ENCODE data around the gene ATP5MG. TPM values are rescaled to one million over a fixed set of nuclear protein-coding genes. Genes with fewer than 3 reads are reported as not detected.

The ATP5MG gene
- total RNA-seq, 1 donor from 2014 or later: 207 TPM

DNA sequence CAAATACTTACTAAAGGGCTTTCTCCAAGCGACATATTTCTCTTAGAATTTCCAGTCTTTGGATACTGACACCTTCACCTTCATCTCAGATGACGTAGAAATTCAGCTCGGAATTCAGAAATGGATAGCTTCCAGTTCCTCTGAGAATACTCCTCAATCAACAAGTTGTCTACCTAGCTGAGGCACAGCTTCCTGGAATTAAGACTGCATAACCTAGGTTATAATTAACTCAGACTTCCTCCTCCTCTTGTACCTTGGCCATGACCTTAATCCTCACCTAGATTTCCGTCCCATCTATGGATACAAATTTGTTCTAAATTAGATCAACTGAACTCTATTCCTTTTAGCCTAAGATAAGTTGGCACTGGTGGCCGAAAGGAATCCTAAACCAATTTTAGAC lies 17.4 kb downstream of the ATP5MG start:
- no peaks in the 10 kb centered on the region for H3K9me3 Mint-ChIP-seq
- H3K27ac Mint-ChIP-seq: no peak overlapping the region
- no peaks in the 10 kb centered on the region for H3K27me3 Mint-ChIP-seq
- TF ChIP-seq, protein P1, sequence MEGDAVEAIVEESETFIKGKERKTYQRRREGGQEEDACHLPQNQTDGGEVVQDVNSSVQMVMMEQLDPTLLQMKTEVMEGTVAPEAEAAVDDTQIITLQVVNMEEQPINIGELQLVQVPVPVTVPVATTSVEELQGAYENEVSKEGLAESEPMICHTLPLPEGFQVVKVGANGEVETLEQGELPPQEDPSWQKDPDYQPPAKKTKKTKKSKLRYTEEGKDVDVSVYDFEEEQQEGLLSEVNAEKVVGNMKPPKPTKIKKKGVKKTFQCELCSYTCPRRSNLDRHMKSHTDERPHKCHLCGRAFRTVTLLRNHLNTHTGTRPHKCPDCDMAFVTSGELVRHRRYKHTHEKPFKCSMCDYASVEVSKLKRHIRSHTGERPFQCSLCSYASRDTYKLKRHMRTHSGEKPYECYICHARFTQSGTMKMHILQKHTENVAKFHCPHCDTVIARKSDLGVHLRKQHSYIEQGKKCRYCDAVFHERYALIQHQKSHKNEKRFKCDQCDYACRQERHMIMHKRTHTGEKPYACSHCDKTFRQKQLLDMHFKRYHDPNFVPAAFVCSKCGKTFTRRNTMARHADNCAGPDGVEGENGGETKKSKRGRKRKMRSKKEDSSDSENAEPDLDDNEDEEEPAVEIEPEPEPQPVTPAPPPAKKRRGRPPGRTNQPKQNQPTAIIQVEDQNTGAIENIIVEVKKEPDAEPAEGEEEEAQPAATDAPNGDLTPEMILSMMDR (conservative IDR thresholded peaks at IDR 0.05): no peak
- H3K4me1 Mint-ChIP-seq (ENCODE audit: unreplicated experiment): no peaks in the 10 kb centered on the region
- no peak for DNase-seq (ENCODE audit: extremely low spot score, unreplicated experiment)
- H3K36me3 Mint-ChIP-seq: no peaks in the 10 kb centered on the region
- no peak overlapping the region for H3K4me3 Mint-ChIP-seq

DNA sequence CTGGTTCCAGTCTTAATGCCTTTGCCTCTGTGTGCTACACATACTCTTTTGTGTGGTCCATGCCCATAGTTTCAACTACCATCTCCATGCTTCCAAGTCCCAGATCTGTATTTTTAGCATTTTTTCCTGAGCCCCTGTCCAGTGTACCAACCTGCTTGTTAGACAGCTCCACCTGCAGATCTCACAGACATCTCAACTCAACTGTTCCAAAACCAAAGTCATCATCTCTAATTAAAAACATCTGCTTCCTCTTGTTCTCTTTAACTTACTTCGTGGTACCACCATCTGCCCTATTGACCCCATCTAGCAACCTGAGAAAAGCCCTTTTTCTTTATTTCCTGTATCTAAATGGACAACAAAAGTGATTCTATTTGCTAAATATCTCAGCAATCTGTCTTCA lies 26.3 kb downstream of the ATP5MG start:
- DNase-seq (ENCODE audit: extremely low spot score, unreplicated experiment): no peak
- Mint-ChIP-seq H3K36me3 (no peaks in the 10 kb centered on the region), H3K9me3 (no peaks in the 10 kb centered on the region), H3K4me3 (no peak overlapping the region), H3K4me1 (ENCODE audit: unreplicated experiment) (peaks cover 8% of the 10 kb centered on the region), H3K27me3 (peaks cover 17% of the 10 kb centered on the region), H3K27ac (no peak overlapping the region)
- TF ChIP-seq, protein P1 (conservative IDR thresholded peaks at IDR 0.05): no peak

DNA sequence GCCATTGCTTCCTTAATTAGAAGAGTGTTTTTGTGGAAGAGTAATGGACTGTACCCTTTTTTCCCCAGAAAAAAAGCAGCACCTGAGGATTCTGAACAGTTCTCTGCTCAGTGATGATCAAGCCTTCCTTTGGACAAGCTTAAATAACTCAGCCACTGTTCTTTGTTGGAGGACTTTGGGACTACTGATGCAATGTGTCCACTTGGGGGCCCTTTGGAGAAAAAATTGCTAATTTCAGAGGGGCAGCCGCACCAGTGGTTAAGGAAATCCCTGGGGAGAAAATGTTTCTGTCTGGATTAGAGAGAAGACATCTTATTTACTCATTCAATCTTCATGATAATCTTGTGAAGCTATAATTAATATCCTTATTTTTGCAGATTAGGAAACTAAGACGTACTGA lies 29.6 kb downstream of the ATP5MG start:
- Mint-ChIP-seq H3K4me3 (no peak overlapping the region), H3K27me3 (peaks cover 19% of the 10 kb centered on the region), H3K4me1 (ENCODE audit: unreplicated experiment) (peaks cover 11% of the 10 kb centered on the region), H3K27ac (no peak overlapping the region), H3K9me3 (no peaks in the 10 kb centered on the region), H3K36me3 (no peaks in the 10 kb centered on the region)
- DNase-seq (ENCODE audit: extremely low spot score, unreplicated experiment): no peak
- TF ChIP-seq, protein P1 (conservative IDR thresholded peaks at IDR 0.05): peak; percentile 40

DNA sequence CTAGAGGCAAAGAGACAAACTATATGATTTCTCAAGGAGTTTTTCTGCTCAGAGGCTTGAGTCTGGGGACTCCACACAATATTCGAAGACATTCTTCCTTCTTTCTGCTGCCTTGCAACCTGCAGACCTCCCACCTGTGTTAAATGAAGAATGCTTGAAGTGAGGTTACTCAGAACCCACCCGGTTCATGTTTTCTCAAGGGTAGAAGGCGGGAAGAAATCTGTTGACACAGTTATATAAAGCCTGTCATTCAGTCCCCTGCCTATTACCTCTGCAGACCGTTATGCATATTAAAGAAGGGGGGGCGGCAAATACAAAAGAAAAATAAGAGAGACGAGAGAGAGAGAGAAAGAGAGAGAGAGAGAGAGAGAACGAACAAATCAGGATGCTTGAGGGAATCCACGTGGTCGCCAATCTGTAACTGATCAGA lies 32.7 kb downstream of the ATP5MG start:
- TF ChIP-seq, protein P1 (conservative IDR thresholded peaks at IDR 0.05): no peak
- Mint-ChIP-seq H3K4me3 (peak overlapping the region; percentile 94), H3K36me3 (no peaks in the 10 kb centered on the region), H3K27me3 (peaks cover 8% of the 10 kb centered on the region), H3K4me1 (ENCODE audit: unreplicated experiment) (peaks cover 12% of the 10 kb centered on the region), H3K9me3 (no peaks in the 10 kb centered on the region), H3K27ac (peak overlapping the region; percentile 87)
- no peak for DNase-seq (ENCODE audit: extremely low spot score, unreplicated experiment)

DNA sequence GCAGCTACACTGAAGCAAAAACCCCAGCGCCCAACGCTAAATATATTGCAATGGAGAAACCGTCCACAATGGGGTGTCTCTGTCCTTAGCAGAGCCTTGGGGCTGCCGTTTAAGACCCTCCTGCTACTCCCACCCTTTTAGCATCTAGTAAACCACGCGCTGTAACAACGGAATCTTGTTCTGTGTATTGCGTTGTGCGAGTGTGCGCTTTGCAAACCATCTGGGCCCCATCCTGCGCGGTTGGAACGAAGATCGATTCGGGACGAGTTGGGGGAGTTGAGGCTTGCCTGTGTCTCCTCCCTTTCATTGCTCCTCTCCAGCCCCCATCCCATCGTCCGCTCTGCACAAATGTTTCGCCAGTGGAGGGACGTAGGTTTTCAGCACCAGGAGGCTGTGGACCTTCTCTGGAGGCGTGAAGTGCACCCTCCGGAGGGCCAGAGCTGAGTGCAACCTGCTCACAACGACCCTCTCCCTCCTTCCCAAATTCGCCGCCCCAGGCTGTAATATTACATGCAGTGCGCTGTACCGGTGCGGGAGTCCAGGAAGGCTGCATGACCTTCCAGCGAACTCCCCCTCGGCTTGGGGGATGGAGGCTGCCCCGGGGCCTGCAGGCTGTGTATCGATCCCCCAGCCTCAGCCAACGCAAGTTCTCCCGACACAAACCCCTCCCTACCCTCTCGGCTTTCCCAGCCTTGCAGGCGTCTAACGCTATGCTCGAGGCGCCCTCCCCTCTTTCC lies 33.3 kb downstream of the ATP5MG start:
- Mint-ChIP-seq H3K27ac (peak overlapping the region; percentile 87), H3K9me3 (no peaks in the 10 kb centered on the region), H3K4me3 (peak overlapping the region; percentile 94), H3K27me3 (peaks cover 8% of the 10 kb centered on the region), H3K4me1 (ENCODE audit: unreplicated experiment) (peaks cover 18% of the 10 kb centered on the region), H3K36me3 (no peaks in the 10 kb centered on the region)
- DNase-seq (ENCODE audit: extremely low spot score, unreplicated experiment): peak; percentile 75
- TF ChIP-seq, protein P1 (conservative IDR thresholded peaks at IDR 0.05): no peak

Data from type B pancreatic cell (in vitro differentiated cells).